GM21619 (cell line): ENCODE data around the gene B3GAT1.

Experiments
- ATAC-seq: cut with Tn5 transposase; IDR thresholded peaks from one replicate; pipeline ENCODE4 v1.9.1; 2021; ENCODE audit not compliant: unreplicated experiment

Gene B3GAT1

DNA sequence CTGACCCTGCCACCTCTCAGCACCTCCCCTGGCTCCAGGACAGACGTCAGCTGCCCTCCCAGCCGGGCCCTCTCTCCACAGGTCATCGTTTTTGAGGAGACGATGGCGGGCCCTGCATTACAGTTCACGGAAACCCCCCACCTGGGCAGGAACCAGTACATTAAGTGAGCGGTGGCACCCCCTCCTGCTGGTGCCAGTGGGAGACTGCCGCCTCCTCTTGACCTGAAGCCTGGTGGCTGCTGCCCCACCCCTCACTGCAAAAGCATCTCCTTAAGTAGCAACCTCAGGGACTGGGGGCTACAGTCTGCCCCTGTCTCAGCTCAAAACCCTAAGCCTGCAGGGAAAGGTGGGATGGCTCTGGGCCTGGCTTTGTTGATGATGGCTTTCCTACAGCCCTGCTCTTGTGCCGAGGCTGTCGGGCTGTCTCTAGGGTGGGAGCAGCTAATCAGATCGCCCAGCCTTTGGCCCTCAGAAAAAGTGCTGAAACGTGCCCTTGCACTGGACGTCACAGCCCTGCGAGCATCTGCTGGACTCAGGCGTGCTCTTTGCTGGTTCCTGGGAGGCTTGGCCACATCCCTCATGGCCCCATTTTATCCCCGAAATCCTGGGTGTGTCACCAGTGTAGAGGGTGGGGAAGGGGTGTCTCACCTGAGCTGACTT lies 37.0 kb downstream of the B3GAT1 start:
- ATAC-seq, result no peak

DNA sequence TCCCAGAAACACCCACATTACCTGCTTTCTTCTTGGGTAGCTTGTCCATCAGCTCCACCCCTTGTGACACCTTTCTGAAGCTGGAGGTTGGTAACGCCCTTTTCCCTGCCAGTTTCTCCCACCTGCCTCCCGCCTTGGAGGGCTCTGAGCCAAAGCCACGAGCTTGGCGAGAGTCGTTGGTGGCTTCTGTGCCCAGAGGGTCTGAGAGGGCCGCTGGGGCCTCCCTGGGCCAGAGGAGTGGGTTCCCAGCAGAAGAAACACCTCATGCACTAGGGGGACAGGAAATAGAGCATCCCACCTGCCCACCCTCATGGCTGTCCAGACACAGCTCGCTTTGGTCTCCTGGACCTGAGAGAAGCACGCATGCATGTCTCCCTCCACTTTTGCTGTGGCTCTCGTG lies 37.9 kb downstream of the B3GAT1 start:
- ATAC-seq, result no peak

DNA sequence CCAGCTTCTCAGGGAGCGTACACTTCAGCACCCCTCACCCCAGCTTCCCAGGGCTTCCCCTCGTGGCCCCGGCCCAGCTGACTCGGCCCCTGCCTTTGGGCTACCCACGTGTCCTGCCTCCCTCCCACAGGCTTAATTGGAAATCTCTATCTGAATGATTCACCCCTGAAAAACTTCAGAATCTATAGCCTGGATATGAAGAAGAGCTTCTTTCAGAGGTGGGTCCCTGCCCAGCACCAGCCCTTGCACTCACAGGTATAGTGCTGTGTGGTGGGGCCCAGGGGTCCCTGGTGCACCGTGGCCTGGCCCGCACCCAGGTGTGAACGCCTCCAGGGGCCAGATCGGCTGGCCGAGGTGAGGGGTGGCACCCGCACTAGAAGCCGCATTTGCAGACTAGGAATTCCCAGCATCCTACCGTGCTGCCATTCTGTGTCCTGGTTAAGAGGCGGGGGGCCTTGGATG lies 38.4 kb downstream of the B3GAT1 start:
- no peak for ATAC-seq

GRCh38 chr11:134372961-134373360 lies 39.1 kb downstream of the B3GAT1 start:
- ATAC-seq, result no peak

DNA sequence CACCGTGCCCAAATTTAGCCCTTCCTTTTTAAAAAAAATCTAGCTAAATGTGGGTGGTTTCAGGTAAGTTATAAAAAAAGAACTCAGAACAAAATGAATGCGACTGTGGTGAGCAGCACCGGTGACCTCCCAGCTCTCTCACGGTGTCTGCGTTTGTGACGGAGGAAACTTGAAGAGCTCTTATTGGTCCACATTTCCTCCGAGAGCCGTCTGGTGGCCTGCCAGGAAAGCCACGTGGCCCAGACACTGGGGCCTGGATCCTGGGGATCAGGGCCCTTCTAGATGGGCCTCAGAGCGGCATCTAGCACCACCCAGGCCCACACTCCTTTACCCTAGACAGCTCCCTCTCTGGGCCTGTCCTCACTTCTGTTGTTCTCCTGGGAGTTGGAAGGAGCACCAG lies 39.5 kb downstream of the B3GAT1 start:
- no peak for ATAC-seq

DNA sequence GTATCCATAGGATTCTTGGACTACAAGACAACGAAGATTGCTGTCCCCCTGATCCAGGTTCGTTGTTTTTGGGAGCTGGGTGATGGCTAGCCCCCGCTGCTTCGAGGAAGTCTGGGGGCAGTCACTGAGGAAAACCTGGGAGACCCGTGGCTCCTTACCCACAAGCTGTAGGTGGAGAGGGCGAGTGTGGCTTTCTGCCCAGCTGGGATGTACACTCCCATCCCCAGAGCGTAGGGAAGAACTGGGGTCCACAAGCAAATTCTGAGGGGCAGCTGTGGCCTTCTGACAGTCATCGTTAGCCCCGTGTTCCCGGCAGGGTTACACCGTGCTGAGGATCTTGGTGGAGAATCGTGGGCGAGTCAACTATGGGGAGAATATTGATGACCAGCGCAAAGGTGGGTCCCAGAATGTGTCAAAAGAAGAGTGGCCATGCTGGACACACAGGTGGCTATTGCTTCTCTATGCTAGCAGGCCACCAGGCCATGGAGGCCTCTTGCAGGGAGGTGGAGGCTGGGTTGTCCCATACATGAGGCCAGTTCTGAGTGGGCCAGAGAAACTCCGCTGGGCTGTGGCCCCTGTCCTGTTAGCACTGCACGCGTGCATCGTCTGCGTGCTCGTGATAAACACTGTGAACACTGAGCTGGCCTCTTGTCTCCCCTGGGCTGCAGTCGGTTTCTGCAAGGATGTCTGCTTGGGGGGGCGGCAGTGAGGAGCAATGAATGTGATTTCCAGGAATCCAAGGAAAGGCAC lies 40.4 kb downstream of the B3GAT1 start:
- no peak for ATAC-seq

- no peak for ATAC-seq
Observed at GRCh38 chr11:134370526-134371435, 41.3 kb downstream of the B3GAT1 start.

- ATAC-seq, result no peak
Observed at GRCh38 chr11:134369656-134370525, 42.2 kb downstream of the B3GAT1 start.

- ATAC-seq, result no peak
Observed at GRCh38 chr11:134367781-134368180, 44.3 kb downstream of the B3GAT1 start.

DNA sequence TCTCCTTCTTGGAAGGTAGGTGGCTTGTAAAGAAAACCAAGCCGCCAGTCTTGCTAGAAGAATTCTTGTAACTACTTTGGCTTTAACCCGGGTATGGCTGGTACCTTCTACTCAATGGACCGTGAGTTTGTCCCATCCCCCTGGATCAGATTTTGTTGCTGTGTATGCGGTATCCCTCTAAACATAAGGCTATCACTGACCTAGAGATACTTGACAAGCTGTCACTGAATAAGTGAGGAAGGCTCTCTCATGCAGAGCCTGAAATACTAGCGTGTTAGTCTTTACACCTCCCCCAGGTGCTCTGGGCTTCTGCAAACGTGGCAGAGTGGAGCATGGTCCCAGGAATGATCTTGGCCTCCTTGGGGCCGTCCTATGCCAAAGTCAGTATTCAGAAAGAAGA lies 45.8 kb downstream of the B3GAT1 start:
- no peak for ATAC-seq

GRCh38 chr11:134365011-134365925 lies 46.8 kb downstream of the B3GAT1 start:
- no peak for ATAC-seq

DNA sequence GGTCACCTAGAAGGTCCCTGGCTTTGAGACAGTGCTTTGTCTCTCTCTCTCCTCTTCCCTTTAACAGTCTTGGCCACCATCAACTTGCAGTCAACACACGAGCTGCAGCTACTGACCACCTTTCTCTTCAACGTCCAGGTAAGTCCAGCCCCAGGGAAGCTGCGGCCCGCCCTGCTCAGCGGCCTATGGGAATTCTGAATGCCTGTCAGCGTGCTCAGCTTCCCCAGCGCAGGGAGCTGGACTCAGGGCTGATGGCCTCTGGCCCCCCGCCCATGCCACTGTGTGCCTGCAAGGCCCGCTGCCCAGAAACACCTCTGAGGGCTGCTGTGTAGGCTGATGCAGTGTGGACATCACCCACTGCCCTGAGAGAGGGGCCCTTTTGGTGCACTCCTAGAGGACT lies 47.8 kb downstream of the B3GAT1 start:
- ATAC-seq, result no peak

GRCh38 chr11:134363592-134363991 lies 48.5 kb downstream of the B3GAT1 start:
- ATAC-seq, result no peak

DNA sequence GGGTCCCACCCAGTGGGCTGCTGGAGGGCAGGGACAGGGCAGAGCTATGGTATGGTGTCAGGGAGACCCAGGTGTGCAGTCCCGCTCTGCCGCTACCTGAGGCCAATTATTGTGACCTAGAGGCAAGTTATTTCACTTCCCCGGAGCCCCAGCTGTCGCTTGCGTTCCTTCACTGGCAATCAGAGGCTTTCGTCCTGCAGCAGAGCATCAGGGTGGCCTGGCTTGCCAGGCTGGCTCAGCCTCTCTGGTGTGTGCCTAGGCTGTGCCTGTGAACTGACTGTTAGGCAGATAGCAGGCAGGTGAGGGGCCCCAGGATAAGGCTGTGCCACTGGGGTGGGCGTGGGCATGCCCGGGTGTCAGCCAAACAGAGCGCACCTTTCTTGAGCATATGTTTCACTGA lies 48.9 kb downstream of the B3GAT1 start:
- no peak for ATAC-seq

- no peak for ATAC-seq
Observed at GRCh38 chr11:134362192-134362901, 49.7 kb downstream of the B3GAT1 start.

GRCh38 chr11:134361661-134362060 lies 50.4 kb downstream of the B3GAT1 start:
- ATAC-seq, result no peak

DNA sequence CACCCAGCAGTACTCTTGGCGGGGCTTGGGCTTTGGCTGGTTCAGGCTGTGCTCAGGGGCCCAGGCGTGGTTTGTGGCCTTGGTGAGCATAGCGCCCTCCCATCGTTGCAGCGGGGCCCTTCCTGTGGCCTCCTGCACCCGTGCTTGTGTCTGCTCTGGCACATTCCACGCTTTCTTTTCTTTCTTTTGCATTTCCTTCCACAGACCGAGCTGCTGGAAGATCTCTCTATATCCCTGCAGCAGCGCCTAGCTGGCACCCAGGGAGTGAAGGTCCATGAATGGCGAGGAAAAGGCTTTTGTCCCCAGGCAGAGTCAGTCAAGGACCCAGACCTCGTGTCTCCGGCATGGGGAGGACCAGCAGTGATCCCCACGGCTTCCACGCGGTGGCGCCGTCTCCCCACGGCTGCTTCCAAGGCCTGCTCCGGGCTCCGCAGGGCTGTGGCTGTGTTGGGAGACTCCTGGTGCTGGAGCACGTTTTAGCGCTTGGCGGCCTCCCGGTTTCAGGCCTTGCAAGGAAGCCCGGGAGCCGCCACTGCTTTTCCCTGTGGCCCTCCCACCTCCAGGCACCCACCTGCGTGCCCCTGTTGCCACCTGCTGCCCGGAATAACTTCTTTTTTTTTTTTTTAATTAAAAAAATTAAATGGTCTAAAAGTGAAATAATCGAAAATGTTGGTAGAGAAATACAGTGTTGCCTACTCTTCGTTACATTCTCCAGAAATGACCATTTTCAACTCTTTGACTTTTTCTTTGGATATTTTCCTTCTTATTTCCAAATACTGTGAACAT lies 51.8 kb downstream of the B3GAT1 start:
- peak; percentile 91 for ATAC-seq

GRCh38 chr11:134359646-134360045 lies 52.4 kb downstream of the B3GAT1 start:
- ATAC-seq, result no peak
